Thyroid gland (tissue), 4 donors: Measurements from ENCODE around the gene TRIM27.

Source experiments
- POLR2A ChIP-seq, 2 donors: fragments of 450-650 bp; IDR thresholded peaks; one replicate each; pipeline ENCODE4 v1.6.1; 2017; ENCODE audit warnings: antibody characterized with exemption in 2 of 2, mild to moderate bottlenecking in 2 of 2, moderate library complexity in 1 of 2
- TF ChIP-seq, protein P1 (sequence below), 6 experiments: fragments of 200-600 bp in 3 of 6; fragments of 450-650 bp in 3 of 6; sonication (generic) in 3 of 6; IDR thresholded peaks; one replicate each; pipeline ENCODE4 v1.5.1; 2016 to 2019; ENCODE audit warnings: antibody characterized with exemption in 6 of 6, mild to moderate bottlenecking in 2 of 6, inconsistent platforms in 1 of 6, moderate library complexity in 1 of 6

DNA sequence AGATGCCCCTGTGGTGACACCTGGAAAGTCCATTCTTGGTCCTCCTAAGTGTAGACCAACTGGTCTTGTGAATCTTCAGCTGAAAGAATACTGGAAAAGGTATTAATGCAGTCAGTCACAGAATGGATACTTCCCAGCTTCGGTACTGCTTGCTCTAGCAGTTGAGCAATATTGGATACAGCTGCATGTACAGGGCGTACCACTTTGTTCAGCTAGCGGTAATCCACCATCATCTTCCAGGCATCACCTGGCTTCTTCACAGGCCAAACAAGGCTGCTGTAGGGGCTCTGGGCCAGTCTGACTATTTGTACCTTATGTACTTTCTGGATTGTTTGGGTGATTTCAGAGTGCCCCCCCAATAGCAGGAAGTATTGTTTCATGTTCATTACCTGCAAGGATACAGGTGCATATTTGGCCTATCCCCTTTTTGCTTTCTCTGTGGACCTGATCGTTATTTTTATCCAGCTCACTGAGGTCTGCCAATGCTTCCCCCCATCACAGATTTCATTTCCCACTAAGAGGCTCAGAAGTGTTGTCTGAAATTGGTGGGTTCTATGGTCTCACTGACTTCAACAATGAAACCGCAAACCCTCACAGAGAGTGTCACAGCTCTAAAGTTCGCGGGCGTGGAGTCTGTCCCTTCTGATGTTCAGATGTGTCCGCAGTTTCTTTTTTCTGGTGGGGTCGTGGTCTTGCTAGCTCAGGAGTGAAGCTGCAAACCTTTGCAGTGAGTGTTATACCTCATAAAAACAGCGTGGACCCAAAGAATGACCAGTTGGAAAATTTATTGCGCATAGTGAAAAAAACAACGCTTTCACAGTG, 52.2 kb downstream of the TRIM27 start:
- TF ChIP-seq, protein P1, sequence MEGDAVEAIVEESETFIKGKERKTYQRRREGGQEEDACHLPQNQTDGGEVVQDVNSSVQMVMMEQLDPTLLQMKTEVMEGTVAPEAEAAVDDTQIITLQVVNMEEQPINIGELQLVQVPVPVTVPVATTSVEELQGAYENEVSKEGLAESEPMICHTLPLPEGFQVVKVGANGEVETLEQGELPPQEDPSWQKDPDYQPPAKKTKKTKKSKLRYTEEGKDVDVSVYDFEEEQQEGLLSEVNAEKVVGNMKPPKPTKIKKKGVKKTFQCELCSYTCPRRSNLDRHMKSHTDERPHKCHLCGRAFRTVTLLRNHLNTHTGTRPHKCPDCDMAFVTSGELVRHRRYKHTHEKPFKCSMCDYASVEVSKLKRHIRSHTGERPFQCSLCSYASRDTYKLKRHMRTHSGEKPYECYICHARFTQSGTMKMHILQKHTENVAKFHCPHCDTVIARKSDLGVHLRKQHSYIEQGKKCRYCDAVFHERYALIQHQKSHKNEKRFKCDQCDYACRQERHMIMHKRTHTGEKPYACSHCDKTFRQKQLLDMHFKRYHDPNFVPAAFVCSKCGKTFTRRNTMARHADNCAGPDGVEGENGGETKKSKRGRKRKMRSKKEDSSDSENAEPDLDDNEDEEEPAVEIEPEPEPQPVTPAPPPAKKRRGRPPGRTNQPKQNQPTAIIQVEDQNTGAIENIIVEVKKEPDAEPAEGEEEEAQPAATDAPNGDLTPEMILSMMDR (IDR thresholded peaks at IDR 0.05), result no peak
- TF ChIP-seq POLR2A (IDR thresholded peaks at IDR 0.05), result no peak
